Measurements from ENCODE around the gene PCDH15.
"Not testable (repeated sequence)": the region's sequence is repeated elsewhere in the genome, so short reads cannot be mapped to it uniquely, and the experiment has no call there.

Gene PCDH15

GRCh38 chr10:54576541-54576940 lies 224.5 kb downstream of the PCDH15 start:
- no peak for DNase-seq (ENCODE audit: low read depth in 2 of 2, low spot score in 1 of 2)

GRCh38 chr10:54559498-54559897 lies 241.5 kb downstream of the PCDH15 start:
- no peak for DNase-seq (ENCODE audit: low read depth in 2 of 2, low spot score in 1 of 2)

- DNase-seq (ENCODE audit: low read depth in 2 of 2, low spot score in 1 of 2): no peak
These were observed 247.0 kb downstream of the PCDH15 start for GRCh38 chr10:54554028-54554427.

GRCh38 chr10:54550016-54550415 lies 251.0 kb downstream of the PCDH15 start:
- no peak for DNase-seq (ENCODE audit: low read depth in 2 of 2, low spot score in 1 of 2)

- DNase-seq (ENCODE audit: low read depth in 2 of 2, low spot score in 1 of 2): no peak
These were observed 269.7 kb downstream of the PCDH15 start for GRCh38 chr10:54531296-54531695.

- no peak for DNase-seq (ENCODE audit: low read depth in 2 of 2, low spot score in 1 of 2)
These were observed 270.7 kb downstream of the PCDH15 start for GRCh38 chr10:54530299-54530698.

GRCh38 chr10:54525816-54526215 lies 275.2 kb downstream of the PCDH15 start:
- no peak for DNase-seq (ENCODE audit: low read depth in 2 of 2, low spot score in 1 of 2)

GRCh38 chr10:54515244-54515643 lies 285.8 kb downstream of the PCDH15 start:
- not testable (repeated sequence) for DNase-seq (ENCODE audit: low read depth in 2 of 2, low spot score in 1 of 2)

- DNase-seq (ENCODE audit: low read depth in 2 of 2, low spot score in 1 of 2): no peak
These were observed 297.2 kb downstream of the PCDH15 start for GRCh38 chr10:54503863-54504262.

- no peak for DNase-seq (ENCODE audit: low read depth in 2 of 2, low spot score in 1 of 2)
These were observed 299.1 kb downstream of the PCDH15 start for GRCh38 chr10:54501929-54502328.

GRCh38 chr10:54496852-54497251 lies 304.2 kb downstream of the PCDH15 start:
- no peak for DNase-seq (ENCODE audit: low read depth in 2 of 2, low spot score in 1 of 2)

- no peak for DNase-seq (ENCODE audit: low read depth in 2 of 2, low spot score in 1 of 2)
These were observed 313.3 kb downstream of the PCDH15 start for GRCh38 chr10:54487743-54488142.

- no peak for DNase-seq (ENCODE audit: low read depth in 2 of 2, low spot score in 1 of 2)
These were observed 315.1 kb downstream of the PCDH15 start for GRCh38 chr10:54485971-54486370.

- no peak for DNase-seq (ENCODE audit: low read depth in 2 of 2, low spot score in 1 of 2)
These were observed 316.8 kb downstream of the PCDH15 start for GRCh38 chr10:54484186-54484585.

- DNase-seq (ENCODE audit: low read depth in 2 of 2, low spot score in 1 of 2): no peak
These were observed 322.4 kb downstream of the PCDH15 start for GRCh38 chr10:54478601-54479000.

- no peak for DNase-seq (ENCODE audit: low read depth in 2 of 2, low spot score in 1 of 2)
These were observed 323.3 kb downstream of the PCDH15 start for GRCh38 chr10:54477738-54478137.

GRCh38 chr10:54470324-54470631 lies 330.8 kb downstream of the PCDH15 start:
- DNase-seq (ENCODE audit: low read depth in 2 of 2, low spot score in 1 of 2): no peak

- DNase-seq (ENCODE audit: low read depth in 2 of 2, low spot score in 1 of 2): no peak
These were observed 331.3 kb downstream of the PCDH15 start for GRCh38 chr10:54469587-54470323.

- DNase-seq (ENCODE audit: low read depth in 2 of 2, low spot score in 1 of 2): no peak
These were observed 346.8 kb downstream of the PCDH15 start for GRCh38 chr10:54454271-54454670.

GRCh38 chr10:54449056-54449455 lies 352.0 kb downstream of the PCDH15 start:
- no peak for DNase-seq (ENCODE audit: low read depth in 2 of 2, low spot score in 1 of 2)

GRCh38 chr10:54444170-54444569 lies 356.9 kb downstream of the PCDH15 start:
- no peak for DNase-seq (ENCODE audit: low read depth in 2 of 2, low spot score in 1 of 2)

- DNase-seq (ENCODE audit: low read depth in 2 of 2, low spot score in 1 of 2): no peak
These were observed 359.8 kb downstream of the PCDH15 start for GRCh38 chr10:54441275-54441674.

GRCh38 chr10:54434782-54435181 lies 366.2 kb downstream of the PCDH15 start:
- DNase-seq (ENCODE audit: low read depth in 2 of 2, low spot score in 1 of 2): no peak
